ENCODE results near the gene ZNF300.

GRCh38 chr5:150945486-150945885 is 40.7 kb upstream of the ZNF300 start:
- TF ChIP-seq CTCF (conservative IDR thresholded peaks at IDR 0.05 in 1 of 2, IDR thresholded peaks at IDR 0.05 in 1 of 2; ENCODE audit: extremely low read depth in 1 of 2, insufficient read depth in 1 of 2, low read depth in 1 of 2, low read length in 2 of 2) (no peak), EZH2 (IDR thresholded peaks at IDR 0.05; ENCODE audit: borderline replicate concordance, low read length) (no peak)
